ENCODE data around the gene EYS. TPM values are rescaled to one million over a fixed set of nuclear protein-coding genes. Genes with fewer than 3 reads are reported as not detected.
"Not testable (repeated sequence)": the region's sequence is repeated elsewhere in the genome, so short reads cannot be mapped to it uniquely, and the experiment has no call there.

Gene EYS
- total RNA-seq, 3 donors from 2014 or later = 0.16 to 0.61 (median 0.60) TPM

GRCh38 chr6:65610746-65611145, 96.3 kb downstream of the EYS start:
- Histone ChIP-seq H3K36me3 (ENCODE audit: low read depth) (no peaks in the 10 kb centered on the region), H3K4me3 (no peak overlapping the region), H3K9me3 (no peaks in the 10 kb centered on the region), H3K4me1 (ENCODE audit: low read depth) (no peaks in the 10 kb centered on the region)
- no peak for TF ChIP-seq CTCF (IDR thresholded peaks at IDR 0.05)
- DNase-seq (no peak), ATAC-seq (no peak)
- intact Hi-C loops (cut with DNase I, micrococcal nuclease) = no loop called here

GRCh38 chr6:65595540-65595939, 111.5 kb downstream of the EYS start:
- intact Hi-C loops (cut with DNase I, micrococcal nuclease) = no loop called here

GRCh38 chr6:65570340-65570739, 136.7 kb downstream of the EYS start:
- no peaks in the 10 kb centered on the region for H3K9me3 ChIP-seq
- H3K36me3 ChIP-seq (ENCODE audit: low read depth) = no peaks in the 10 kb centered on the region
- DNase-seq = no peak
- no peak for TF ChIP-seq CTCF (IDR thresholded peaks at IDR 0.05)
- intact Hi-C loops (cut with DNase I, micrococcal nuclease) = no loop called here
- no peaks in the 10 kb centered on the region for H3K4me1 ChIP-seq (ENCODE audit: low read depth)
- H3K4me3 ChIP-seq = no peak overlapping the region
- no peak for ATAC-seq

More at GRCh38 chr6:65595540-65595939, 111.5 kb downstream of the EYS start:
- Histone ChIP-seq H3K4me1 (ENCODE audit: low read depth) (no peaks in the 10 kb centered on the region), H3K9me3 (no peaks in the 10 kb centered on the region), H3K36me3 (ENCODE audit: low read depth) (no peaks in the 10 kb centered on the region), H3K4me3 (no peak overlapping the region)
- TF ChIP-seq CTCF (IDR thresholded peaks at IDR 0.05) = no peak
- no peak for DNase-seq
- no peak for ATAC-seq

GRCh38 chr6:65569505-65569904, 137.5 kb downstream of the EYS start:
- intact Hi-C loops (cut with DNase I, micrococcal nuclease) = no loop called here
- Histone ChIP-seq H3K4me1 (ENCODE audit: low read depth) (no peaks in the 10 kb centered on the region), H3K4me3 (no peak overlapping the region), H3K9me3 (no peaks in the 10 kb centered on the region), H3K36me3 (ENCODE audit: low read depth) (no peaks in the 10 kb centered on the region)
- no peak for TF ChIP-seq CTCF (IDR thresholded peaks at IDR 0.05)
- DNase-seq = no peak
- no peak for ATAC-seq

GRCh38 chr6:65569056-65569455, 138.0 kb downstream of the EYS start:
- ATAC-seq; H3K4me1 ChIP-seq (ENCODE audit: low read depth); H3K4me3 ChIP-seq; DNase-seq; intact Hi-C loops (cut with DNase I, micrococcal nuclease); H3K36me3 ChIP-seq (ENCODE audit: low read depth); H3K9me3 ChIP-seq: not testable (repeated sequence)

- Histone ChIP-seq H3K36me3 (ENCODE audit: low read depth) (no peaks in the 10 kb centered on the region), H3K4me1 (ENCODE audit: low read depth) (no peaks in the 10 kb centered on the region), H3K9me3 (no peaks in the 10 kb centered on the region), H3K4me3 (no peak overlapping the region)
- TF ChIP-seq CTCF (IDR thresholded peaks at IDR 0.05) = no peak
- no peak for DNase-seq
- intact Hi-C loops (cut with DNase I, micrococcal nuclease) = no loop called here
- no peak for ATAC-seq
Measured at GRCh38 chr6:65566117-65566516, 140.9 kb downstream of the EYS start.

All from mucosa of descending colon (tissue), 3 donors.